H1 (cell line): ENCODE measurements around the gene CFAP61. TPM values are rescaled to one million over a fixed set of nuclear protein-coding genes. Genes with fewer than 3 reads are reported as not detected.

Source experiments
- CTCF ChIA-PET: fragments of 300-600 bp; sonication (Branson Sonifier 250); formaldehyde crosslinking; loops from one replicate; lab custom pipeline; 2021; ENCODE audit not compliant: partially characterized antibody; lab: Charles Lee
- POLR2A ChIA-PET: fragments of 300-600 bp; sonication (Branson Sonifier 250); formaldehyde crosslinking; loops from one replicate; lab custom pipeline; 2021; ENCODE audit warnings: inconsistent platforms; ENCODE audit not compliant: partially characterized antibody; lab: Charles Lee
- DNase-seq, 2 experiments: peaks; one replicate each; pipeline versions ENCODE4 v3.0.0 to v3.0.0-alpha.2; 2010 to 2022; ENCODE audit warnings: low spot score in 2 of 2, low read depth in 1 of 2, mixed read lengths in 1 of 2
- FAIRE-seq: peaks from 2 replicates; lab custom pipeline; 2011; peaks lifted over from hg19 to GRCh38; lab: Jason Lieb, UNC
- H2AFZ ChIP-seq: 2 replicates; pipeline ENCODE4 v1.8.1; 2012; ENCODE audit warnings: low read length, inconsistent platforms
- H2AK5ac ChIP-seq: 2 replicates; pipeline ENCODE4 v1.6.1; 2013; ENCODE audit warnings: low read depth, low read length
- H2BK120ac ChIP-seq: replicated peaks from 2 replicates; pipeline ENCODE3; 2013; ENCODE audit warnings: low read depth, low read length, inconsistent platforms
- H2BK12ac ChIP-seq: 2 replicates; pipeline ENCODE4 v1.6.1; 2013; ENCODE audit warnings: low read depth, low read length
- H2BK15ac ChIP-seq: 2 replicates; pipeline ENCODE4 v1.6.1; 2013; ENCODE audit warnings: low read length
- H2BK20ac ChIP-seq: 2 replicates; pipeline ENCODE4 v1.6.1; 2013; ENCODE audit warnings: low read length
- H2BK5ac ChIP-seq: 2 replicates; pipeline ENCODE4 v1.6.1; 2013; ENCODE audit warnings: low read depth, low read length
- H3K14ac ChIP-seq: 2 replicates; pipeline ENCODE4 v1.6.1; 2013; ENCODE audit warnings: inconsistent platforms; ENCODE audit not compliant: insufficient read length
- H3K18ac ChIP-seq: 2 replicates; pipeline ENCODE4 v1.6.1; 2013; ENCODE audit warnings: low read length; ENCODE audit errors: extremely low read depth
- H3K23ac ChIP-seq: 2 replicates; pipeline ENCODE4 v1.6.1; 2013; ENCODE audit warnings: inconsistent platforms; ENCODE audit not compliant: insufficient read length
- H3K23me2 ChIP-seq: 2 replicates; pipeline ENCODE4 v1.6.1; 2013; ENCODE audit warnings: low read depth, low read length
- H3K27ac ChIP-seq: 2 replicates; pipeline ENCODE4 v1.6.1; 2011; ENCODE audit warnings: low read depth, low read length, inconsistent platforms
- H3K27me3 ChIP-seq, 4 experiments: replicated peaks in 1 of 4; 1 replicate in 1 of 4; 2 replicates in 3 of 4; pipeline versions ENCODE4 v1.6.1 to v1.8.1; 2011 to 2013; ENCODE audit warnings: low read length in 3 of 4, mild to moderate bottlenecking in 3 of 4, inconsistent platforms in 2 of 4, mixed read lengths in 2 of 4, moderate library complexity in 1 of 4; ENCODE audit not compliant: control insufficient read depth in 3 of 4, insufficient read depth in 3 of 4; ENCODE audit errors: extremely low read depth in 1 of 4
- H3K36me3 ChIP-seq, 4 experiments: 2 replicates each; pipeline versions ENCODE4 v1.6.1 to v1.8.1; 2011 to 2013; ENCODE audit warnings: mild to moderate bottlenecking in 4 of 4, low read length in 3 of 4, moderate library complexity in 2 of 4, control low read depth in 1 of 4, inconsistent platforms in 1 of 4; ENCODE audit not compliant: insufficient read depth in 4 of 4, control insufficient read depth in 2 of 4
- H3K4ac ChIP-seq: replicated peaks from 2 replicates; pipeline ENCODE3; 2013; ENCODE audit warnings: low read length, low read depth, mixed read lengths, inconsistent platforms; ENCODE audit not compliant: insufficient read length
- H3K4me1 ChIP-seq, 4 experiments: replicated peaks in 1 of 4; 1 replicate in 1 of 4; 2 replicates in 3 of 4; pipeline versions ENCODE4 v1.6.1 to v1.8.1; 2011 to 2013; ENCODE audit warnings: low read length in 3 of 4, inconsistent platforms in 2 of 4, mixed read lengths in 1 of 4; ENCODE audit not compliant: insufficient read depth in 4 of 4, control insufficient read depth in 3 of 4
- H3K4me2 ChIP-seq, 2 experiments: 2 replicates each; pipeline versions ENCODE4 v1.6.1 to v1.8.1; 2011 to 2013; ENCODE audit warnings: low read depth in 2 of 2, low read length in 2 of 2, control low read depth in 1 of 2, inconsistent platforms in 1 of 2, mild to moderate bottlenecking in 1 of 2; ENCODE audit not compliant: insufficient read depth in 1 of 2
- H3K4me3 ChIP-seq, 4 experiments: fragments of 200-600, 300-600 bp in 1 of 4; sonication (generic), shearing (Covaris generic), sonication (Bioruptor Twin) in 1 of 4; 2 replicates each; pipeline versions ENCODE4 v1.5.1 to v1.8.1; 2011 to 2016; ENCODE audit warnings: low read length in 4 of 4, low read depth in 3 of 4, control low read depth in 2 of 4, inconsistent platforms in 2 of 4, mild to moderate bottlenecking in 2 of 4, mixed read lengths in 1 of 4, moderate library complexity in 1 of 4; ENCODE audit not compliant: insufficient read depth in 2 of 4; ENCODE audit errors: extremely low read depth in 1 of 4
- H3K56ac ChIP-seq: replicated peaks from 2 replicates; pipeline ENCODE3; 2013; ENCODE audit warnings: low read depth, mild to moderate bottlenecking, mixed read lengths, low read length, inconsistent platforms; ENCODE audit not compliant: insufficient read length
- H3K79me1 ChIP-seq: 2 replicates; pipeline ENCODE4 v1.6.1; 2013; ENCODE audit warnings: low read depth, low read length, control low read depth
- H3K79me2 ChIP-seq, 2 experiments: 2 replicates each; pipeline versions ENCODE4 v1.6.1 to v1.8.1; 2012 to 2013; ENCODE audit warnings: low read length in 2 of 2, mild to moderate bottlenecking in 2 of 2, inconsistent platforms in 1 of 2; ENCODE audit not compliant: insufficient read depth in 2 of 2, control insufficient read depth in 1 of 2
- H3K9ac ChIP-seq, 4 experiments: replicated peaks in 1 of 4; 1 replicate in 1 of 4; 2 replicates in 3 of 4; pipeline versions ENCODE4 v1.6.1 to v1.8.1; 2011 to 2013; ENCODE audit warnings: low read depth in 3 of 4, low read length in 3 of 4, control low read depth in 2 of 4, mild to moderate bottlenecking in 2 of 4, moderate library complexity in 2 of 4, inconsistent platforms in 1 of 4; ENCODE audit errors: extremely low read depth in 1 of 4
- H3K9me3 ChIP-seq, 2 experiments: 2 replicates each; pipeline versions ENCODE4 v1.6.1 to v1.8.1; 2012 to 2013; ENCODE audit warnings: mild to moderate bottlenecking in 2 of 2, moderate library complexity in 2 of 2, control low read depth in 1 of 2, inconsistent platforms in 1 of 2, low read depth in 1 of 2, low read length in 1 of 2, mixed read lengths in 1 of 2; ENCODE audit not compliant: insufficient read depth in 2 of 2
- H4K20me1 ChIP-seq, 2 experiments: replicated peaks in 1 of 2; 2 replicates each; pipeline versions ENCODE3 to v1.8.1; 2011 to 2013; ENCODE audit warnings: inconsistent platforms in 2 of 2, low read length in 2 of 2, mild to moderate bottlenecking in 1 of 2; ENCODE audit not compliant: insufficient read depth in 2 of 2, control insufficient read depth in 1 of 2
- H4K5ac ChIP-seq: 2 replicates; pipeline ENCODE4 v1.6.1; 2013; ENCODE audit warnings: low read length, low read depth, mixed read lengths, inconsistent platforms; ENCODE audit not compliant: insufficient read length
- H4K8ac ChIP-seq: 2 replicates; pipeline ENCODE4 v1.8.0; 2013; ENCODE audit warnings: mild to moderate bottlenecking, moderate library complexity, low read length, inconsistent platforms; ENCODE audit not compliant: insufficient read depth; ENCODE audit errors: extremely low read depth
- H4K91ac ChIP-seq: replicated peaks from 2 replicates; pipeline ENCODE3; 2013; ENCODE audit warnings: low read length, mixed read lengths, inconsistent platforms; ENCODE audit not compliant: insufficient read length
- CBX5 ChIP-seq: fragments of 300-800, 300-1000 bp; sonication (generic); IDR thresholded peaks from 2 replicates; pipeline ENCODE4 v1.7.1; 2016; ENCODE audit warnings: antibody characterized with exemption, low read length, low read depth
- CTCF ChIP-seq, 3 experiments: IDR thresholded peaks; 1 replicate in 2 of 3; 2 replicates in 1 of 3; pipeline versions ENCODE4 v1.5.1 to v1.6.1; 2011; ENCODE audit warnings: low read length in 3 of 3, mild to moderate bottlenecking in 3 of 3, inconsistent platforms in 2 of 3, low read depth in 1 of 3, moderate library complexity in 1 of 3; ENCODE audit not compliant: insufficient read depth in 1 of 3; ENCODE audit errors: control extremely low read depth in 1 of 3
- SP4 ChIP-seq: IDR thresholded peaks from 2 replicates; pipeline ENCODE4 v1.6.1; 2012; ENCODE audit warnings: low read length, inconsistent platforms
- TAF1 ChIP-seq: IDR thresholded peaks from 2 replicates; pipeline ENCODE4 v1.6.1; 2011; ENCODE audit warnings: mild to moderate bottlenecking, low read depth, low read length
- WGBS, 2 experiments: shearing (Covaris generic) in 1 of 2; methylation state at CpG; one replicate each; pipeline versions ENCODE4 v1.1.6 to v1.1.7; 2013 to 2015; ENCODE audit warnings: low lambda C conversion rate in 2 of 2, mixed read lengths in 2 of 2, inconsistent platforms in 1 of 2, low coverage in 1 of 2, missing lambda C conversion rate in 1 of 2; ENCODE audit not compliant: insufficient replicate concordance in 2 of 2, insufficient coverage in 1 of 2, insufficient read length in 1 of 2; ENCODE audit errors: extremely low coverage in 1 of 2, missing lambda C conversion rate in 1 of 2; 5-methylcytosine and 5-hydroxymethylcytosine counted together
- polyA plus RNA-seq, 7 experiments: library from polyadenylated mRNA; depleted of rRNA in 3 of 7; stranded (reverse) in 5 of 7; unstranded in 2 of 7; fragments of >200 nt in 5 of 7; fragments of 200-250 nt in 2 of 7; gene quantifications; 1 replicate in 5 of 7; 2 replicates in 1 of 7; 4 replicates in 1 of 7; pipeline versions ENCODE4 v1.2.1 to v1.2.3, GENCODE V29; 2011 to 2013; ENCODE audit warnings: missing spikeins in 2 of 7, mixed read lengths in 2 of 7
- total RNA-seq: library from RNA; stranded (reverse); fragmentation: NEBNext Ultra II Directional; extraction: Animal tissue kit (Norgen Biotek cat#: 25700); gene quantifications from 2 replicates; pipeline ENCODE4 v1.2.1, GENCODE V29; 2021

Gene CFAP61
- total and polyA plus RNA-seq, 2 of the 8 experiments (the other 6 are each of a cell fraction or from before 2014, with no cell fraction given): 0.29 to 0.61 TPM

- no peak overlapping the region for H2BK120ac ChIP-seq
- H2AK5ac ChIP-seq: no peak overlapping the region
- H3K23ac ChIP-seq: no peak overlapping the region
- H3K23me2 ChIP-seq: no peaks in the 10 kb centered on the region
- 94% methylated on average over 4 of the region's 4 CpGs; no CpG with 5 or more reads in 1 of the 2 experiments for WGBS, 2 experiments
- ChIA-PET CTCF (no interaction called here), POLR2A (interaction anchor here (0.7 kb wide), 1 partner anchor 10 kb away, joined by 4 read pairs; no protein-coding TSS in a partner anchor)
- no peak overlapping the region for H3K56ac ChIP-seq
- H2AFZ ChIP-seq: no peak overlapping the region
- no peak overlapping the region for H3K27ac ChIP-seq
- no peak overlapping the region for H3K18ac ChIP-seq
- no peaks in the 10 kb centered on the region for H3K79me2 ChIP-seq
- H4K5ac ChIP-seq: no peak overlapping the region
- no peaks in the 10 kb centered on the region for H3K79me1 ChIP-seq
- H3K27me3 ChIP-seq: no peaks in the 10 kb centered on the region
- H3K36me3 ChIP-seq: peaks cover 13 to 91% (median 50%) of the 10 kb centered on the region in 4 experiments
- no peak overlapping the region for H4K8ac ChIP-seq
- DNase-seq: no peak
- no peak overlapping the region for H3K9ac ChIP-seq
- H3K9me3 ChIP-seq: no peaks in the 10 kb centered on the region
- H3K14ac ChIP-seq: no peak overlapping the region
- H3K4me2 ChIP-seq: no peak overlapping the region
- H2BK20ac ChIP-seq: no peak overlapping the region
- no peak overlapping the region for H4K91ac ChIP-seq
- FAIRE-seq: no peak
- TF ChIP-seq CTCF (IDR thresholded peaks at IDR 0.05; ENCODE audit: control extremely low read depth in 1 of 3, insufficient read depth in 1 of 3, low read depth in 1 of 3, low read length in 3 of 3) (no peak), SP4 (no peak), CBX5 (no peak), TAF1 (no peak)
- TF ChIP-seq, all 59 proteins: peak for 0
- Histone ChIP-seq H3K4me3 (no peak overlapping the region), H3K4me1 (peaks cover 0 to 2% (median 0%) of the 10 kb centered on the region in 4 experiments; a peak in 1 of 7 replicates), H2BK12ac (no peak overlapping the region), H3K4ac (no peak overlapping the region), H4K20me1 (peaks cover 0 to 3% of the 10 kb centered on the region in 2 experiments), H2BK5ac (no peak overlapping the region), H2BK15ac (no peak overlapping the region)
These were observed 17.8 kb upstream of the CFAP61 start for GRCh38 chr20:20034486-20034885.
